PFSK-1 (cell line): Measurements from ENCODE around the gene ACO1.

Experiments
- FOXP2 ChIP-seq: optimal IDR thresholded peaks from 2 replicates; pipeline ENCODE3; 2011; ENCODE audit warnings: borderline replicate concordance, control low read depth, inconsistent platforms; ENCODE audit not compliant: insufficient read depth; ENCODE audit errors: extremely low read length, extremely low read depth
- POLR2AphosphoS5 ChIP-seq: IDR thresholded peaks from 2 replicates; pipeline ENCODE4 v1.6.1; 2012; ENCODE audit warnings: low read depth, mild to moderate bottlenecking, control low read depth, low read length, moderate library complexity
- REST ChIP-seq, 2 experiments: IDR thresholded peaks; 2 replicates each; pipeline versions ENCODE4 v1.6.1 to v1.8.0; 2011 to 2012; ENCODE audit warnings: low read depth in 2 of 2, low read length in 2 of 2, control low read depth in 1 of 2, inconsistent platforms in 1 of 2, mild to moderate bottlenecking in 1 of 2, moderate library complexity in 1 of 2; ENCODE audit not compliant: insufficient read depth in 1 of 2
- SIN3A ChIP-seq: IDR thresholded peaks from 2 replicates; pipeline ENCODE4 v1.6.1; 2012; ENCODE audit warnings: mild to moderate bottlenecking, low read length, moderate library complexity, borderline replicate concordance; ENCODE audit not compliant: insufficient read depth
- TAF1 ChIP-seq: IDR thresholded peaks from 2 replicates; pipeline ENCODE4 v1.6.1; 2012; ENCODE audit warnings: low read length, control low read depth, borderline replicate concordance; ENCODE audit not compliant: insufficient read depth

The ACO1 gene

GRCh38 chr9:32472344-32472743 lies 87.9 kb downstream of the ACO1 start:
- TF ChIP-seq TAF1, result no peak
- no peak for TF ChIP-seq POLR2AphosphoS5
- no peak for TF ChIP-seq FOXP2
- TF ChIP-seq SIN3A, result no peak
- TF ChIP-seq REST (IDR thresholded peaks at IDR 0.05; ENCODE audit: insufficient read depth in 1 of 2, low read depth in 2 of 2, low read length in 2 of 2), result no peak

DNA sequence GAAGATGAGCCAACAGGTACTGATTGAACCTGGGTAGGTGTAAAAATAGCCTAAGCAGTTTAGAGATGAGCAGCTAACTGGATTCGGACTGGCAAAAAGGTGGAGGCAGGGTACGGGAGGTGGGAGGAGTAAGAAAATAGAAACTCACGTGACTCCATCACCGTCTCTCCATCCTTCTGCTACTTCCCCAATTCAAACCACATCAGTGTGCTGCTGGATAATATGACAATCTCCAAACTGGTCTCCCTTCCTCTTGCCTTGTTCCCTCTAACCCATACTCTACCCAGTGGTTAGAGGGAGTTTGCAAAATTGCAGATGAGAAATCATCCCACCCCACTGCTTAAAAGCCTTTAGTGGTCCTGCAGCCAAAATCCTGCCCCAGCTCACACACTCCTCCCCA lies 98.9 kb downstream of the ACO1 start:
- TF ChIP-seq TAF1 (no peak), POLR2AphosphoS5 (no peak), SIN3A (no peak), FOXP2 (no peak), REST (IDR thresholded peaks at IDR 0.05; ENCODE audit: insufficient read depth in 1 of 2, low read depth in 2 of 2, low read length in 2 of 2) (no peak)

DNA sequence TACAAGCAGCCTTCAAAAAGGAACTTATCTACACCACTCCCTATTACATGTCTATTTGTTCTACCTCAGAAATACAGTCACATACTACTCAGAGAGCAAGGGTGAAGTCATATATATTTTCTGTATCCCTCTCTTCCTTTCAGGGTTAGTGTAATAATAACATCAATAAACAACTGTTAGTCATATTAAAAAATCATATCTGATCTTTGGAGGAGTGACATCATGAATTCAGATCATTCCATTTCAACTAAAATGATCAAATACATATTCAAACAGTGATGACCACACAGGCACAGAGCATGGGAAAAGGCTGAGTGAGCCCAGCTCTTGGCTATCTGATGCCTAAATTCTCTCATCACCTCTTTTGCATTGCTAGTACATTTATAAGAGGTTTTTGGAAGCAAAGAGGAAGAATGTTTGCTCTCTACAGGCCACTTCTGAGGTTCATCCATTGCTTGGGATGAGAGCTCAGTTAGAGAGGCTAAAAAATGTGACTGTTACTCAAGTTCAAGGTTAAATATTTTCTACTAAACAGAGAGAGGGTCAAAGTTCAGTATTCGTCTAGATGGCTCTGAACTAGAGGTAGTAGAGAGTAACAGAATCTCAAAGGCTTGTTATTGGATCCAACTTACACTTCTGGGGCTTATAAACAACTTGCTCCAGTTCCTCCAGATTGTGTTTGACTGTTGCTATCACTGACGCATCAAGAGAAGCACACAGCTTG lies 102.6 kb downstream of the ACO1 start:
- TF ChIP-seq TAF1, result no peak
- no peak for TF ChIP-seq FOXP2
- no peak for TF ChIP-seq SIN3A
- no peak for TF ChIP-seq POLR2AphosphoS5
- no peak for TF ChIP-seq REST (IDR thresholded peaks at IDR 0.05; ENCODE audit: insufficient read depth in 1 of 2, low read depth in 2 of 2, low read length in 2 of 2)

- TF ChIP-seq FOXP2, result no peak
- TF ChIP-seq SIN3A, result no peak
- TF ChIP-seq TAF1, result no peak
- no peak for TF ChIP-seq REST (IDR thresholded peaks at IDR 0.05; ENCODE audit: insufficient read depth in 1 of 2, low read depth in 2 of 2, low read length in 2 of 2)
- TF ChIP-seq POLR2AphosphoS5, result no peak
Observed at GRCh38 chr9:32487981-32488380, 103.5 kb downstream of the ACO1 start.
